Suprapubic skin (tissue), 4 donors: ENCODE results near the gene SKI. TPM values are rescaled to one million over a fixed set of nuclear protein-coding genes. Genes with fewer than 3 reads are reported as not detected.
"Not testable (repeated sequence)": the region's sequence is repeated elsewhere in the genome, so short reads cannot be mapped to it uniquely, and the experiment has no call there.

Experiments
- DNase-seq, 2 donors: peaks; one replicate each; pipeline ENCODE4 v3.0.0-alpha.2; 2019; ENCODE audit warnings: low spot score in 2 of 2
- H3K27ac ChIP-seq: fragments of 200-600 bp; sonication (generic); one replicate; pipeline ENCODE4 v1.5.1; 2019
- H3K27me3 ChIP-seq: fragments of 200-600 bp; sonication (generic); one replicate; pipeline ENCODE4 v1.5.1; 2019
- H3K36me3 ChIP-seq: fragments of 200-600 bp; sonication (generic); one replicate; pipeline ENCODE4 v1.5.1; 2019
- H3K4me1 ChIP-seq: fragments of 200-600 bp; sonication (generic); one replicate; pipeline ENCODE4 v1.5.1; 2019
- H3K4me3 ChIP-seq: fragments of 200-600 bp; sonication (generic); one replicate; pipeline ENCODE4 v1.5.1; 2019; ENCODE audit warnings: mild to moderate bottlenecking
- H3K9me3 ChIP-seq: fragments of 200-600 bp; sonication (generic); one replicate; pipeline ENCODE4 v1.5.1; 2019
- EP300 ChIP-seq: sonication (generic); formaldehyde crosslinking; IDR thresholded peaks from one replicate; pipeline ENCODE4 v1.6.1; 2017; ENCODE audit warnings: antibody characterized with exemption
- POLR2A ChIP-seq, 2 donors: fragments of 450-650 bp; IDR thresholded peaks; one replicate each; pipeline ENCODE4 v1.6.1; 2017; ENCODE audit warnings: antibody characterized with exemption in 2 of 2, mild to moderate bottlenecking in 2 of 2, moderate library complexity in 2 of 2
- POLR2AphosphoS5 ChIP-seq, 3 donors: sonication (generic); formaldehyde crosslinking; IDR thresholded peaks; one replicate each; pipeline ENCODE4 v1.6.1; 2017; ENCODE audit warnings: antibody characterized with exemption in 3 of 3
- WGBS: methylation state at CpG from one replicate; pipeline ENCODE4 v1.1.5; 2018; 5-methylcytosine and 5-hydroxymethylcytosine counted together
- total RNA-seq, 4 donors: library from RNA; depleted of rRNA; stranded (reverse); fragments of >200 nt; gene quantifications; one replicate each; pipeline ENCODE4 v1.1.0, GENCODE V29; 2016
- TF ChIP-seq, protein P1 (sequence below), 2 donors: fragments of 200-600 bp in 1 of 2; fragments of 450-650 bp in 1 of 2; sonication (generic) in 1 of 2; IDR thresholded peaks; one replicate each; pipeline ENCODE4 v1.5.1; 2016 to 2019; ENCODE audit warnings: antibody characterized with exemption in 2 of 2, mild to moderate bottlenecking in 1 of 2, moderate library complexity in 1 of 2

SKI gene
- total RNA-seq, 4 donors from 2014 or later, result 51.8 to 91.2 (median 68.1) TPM

DNA sequence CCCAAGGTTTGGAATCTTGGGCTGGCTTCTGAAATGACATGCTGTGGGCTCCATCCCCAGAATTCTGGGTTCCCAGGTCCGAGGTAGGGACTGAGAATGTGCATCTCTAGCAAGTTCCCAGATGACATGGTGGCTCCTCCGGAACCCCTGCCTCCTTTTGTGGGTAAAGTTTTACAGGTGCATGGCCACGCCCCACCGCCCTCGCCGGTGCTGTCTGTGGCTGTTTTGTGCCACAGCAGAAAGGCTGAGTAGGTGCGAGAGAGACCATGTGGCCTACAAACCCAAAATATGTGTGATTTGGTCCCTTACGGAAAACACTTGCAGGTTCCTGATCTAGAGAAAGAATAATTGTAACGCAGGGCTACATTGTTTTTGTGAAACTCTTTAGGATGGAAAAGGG is 30.9 kb downstream of the SKI start:
- Histone ChIP-seq H3K9me3 (no peaks in the 10 kb centered on the region), H3K27me3 (no peaks in the 10 kb centered on the region), H3K36me3 (no peaks in the 10 kb centered on the region), H3K27ac (peak overlapping the region; percentile 57), H3K4me3 (no peak overlapping the region), H3K4me1 (peaks cover 68% of the 10 kb centered on the region)
- TF ChIP-seq, protein P1, sequence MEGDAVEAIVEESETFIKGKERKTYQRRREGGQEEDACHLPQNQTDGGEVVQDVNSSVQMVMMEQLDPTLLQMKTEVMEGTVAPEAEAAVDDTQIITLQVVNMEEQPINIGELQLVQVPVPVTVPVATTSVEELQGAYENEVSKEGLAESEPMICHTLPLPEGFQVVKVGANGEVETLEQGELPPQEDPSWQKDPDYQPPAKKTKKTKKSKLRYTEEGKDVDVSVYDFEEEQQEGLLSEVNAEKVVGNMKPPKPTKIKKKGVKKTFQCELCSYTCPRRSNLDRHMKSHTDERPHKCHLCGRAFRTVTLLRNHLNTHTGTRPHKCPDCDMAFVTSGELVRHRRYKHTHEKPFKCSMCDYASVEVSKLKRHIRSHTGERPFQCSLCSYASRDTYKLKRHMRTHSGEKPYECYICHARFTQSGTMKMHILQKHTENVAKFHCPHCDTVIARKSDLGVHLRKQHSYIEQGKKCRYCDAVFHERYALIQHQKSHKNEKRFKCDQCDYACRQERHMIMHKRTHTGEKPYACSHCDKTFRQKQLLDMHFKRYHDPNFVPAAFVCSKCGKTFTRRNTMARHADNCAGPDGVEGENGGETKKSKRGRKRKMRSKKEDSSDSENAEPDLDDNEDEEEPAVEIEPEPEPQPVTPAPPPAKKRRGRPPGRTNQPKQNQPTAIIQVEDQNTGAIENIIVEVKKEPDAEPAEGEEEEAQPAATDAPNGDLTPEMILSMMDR (IDR thresholded peaks at IDR 0.05), result no peak
- TF ChIP-seq POLR2A (IDR thresholded peaks at IDR 0.05) (no peak), POLR2AphosphoS5 (IDR thresholded peaks at IDR 0.05) (no peak)
- 80% methylated on average over 9 of the region's 9 CpGs for WGBS
- no peak for DNase-seq

DNA sequence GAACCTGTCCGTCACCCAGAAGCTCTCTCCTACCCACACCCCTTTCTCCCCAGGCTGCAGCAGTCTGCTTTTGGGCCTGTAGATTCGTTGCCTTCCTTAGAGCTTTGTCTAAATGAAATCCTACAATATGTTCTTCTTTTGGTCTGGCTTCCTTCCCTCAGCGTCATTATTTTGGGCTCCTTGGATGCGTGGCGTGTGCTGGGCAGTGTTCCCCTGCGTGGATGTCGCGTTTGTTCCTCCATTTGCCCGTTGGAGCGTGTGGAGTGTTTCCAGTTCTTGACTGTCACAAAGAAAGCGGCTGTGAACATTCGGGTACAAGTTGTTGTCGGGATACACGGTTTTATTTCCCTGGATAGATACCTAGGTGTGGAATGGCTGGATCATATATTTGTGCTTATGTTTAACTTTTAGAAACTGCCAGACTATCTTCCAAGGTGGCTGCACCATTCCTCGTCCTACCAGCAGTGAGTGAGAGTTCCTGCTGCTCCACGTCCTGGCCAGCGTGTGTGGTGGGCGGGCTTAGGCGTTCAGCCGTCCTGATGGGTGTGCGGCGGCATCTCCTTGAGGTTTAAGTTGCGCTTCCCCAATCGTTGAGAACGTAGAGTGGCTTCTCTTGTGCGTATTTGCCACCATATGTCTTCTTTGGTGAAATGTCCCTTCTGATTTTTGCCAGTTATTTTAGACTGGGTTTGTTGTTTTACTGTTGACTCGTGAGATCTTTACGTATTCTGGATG is 31.7 kb downstream of the SKI start:
- 62% methylated on average over 28 of the region's 28 CpGs for WGBS
- H3K4me1 ChIP-seq, result peaks cover 59% of the 10 kb centered on the region
- no peaks in the 10 kb centered on the region for H3K36me3 ChIP-seq
- no peak overlapping the region for H3K27ac ChIP-seq
- DNase-seq, result no peak
- H3K4me3 ChIP-seq, result no peak overlapping the region
- no peaks in the 10 kb centered on the region for H3K27me3 ChIP-seq
- no peaks in the 10 kb centered on the region for H3K9me3 ChIP-seq
- TF ChIP-seq POLR2A (IDR thresholded peaks at IDR 0.05) (no peak), EP300 (no peak), POLR2AphosphoS5 (IDR thresholded peaks at IDR 0.05) (no peak)
- TF ChIP-seq, protein P1 (IDR thresholded peaks at IDR 0.05), result no peak

DNA sequence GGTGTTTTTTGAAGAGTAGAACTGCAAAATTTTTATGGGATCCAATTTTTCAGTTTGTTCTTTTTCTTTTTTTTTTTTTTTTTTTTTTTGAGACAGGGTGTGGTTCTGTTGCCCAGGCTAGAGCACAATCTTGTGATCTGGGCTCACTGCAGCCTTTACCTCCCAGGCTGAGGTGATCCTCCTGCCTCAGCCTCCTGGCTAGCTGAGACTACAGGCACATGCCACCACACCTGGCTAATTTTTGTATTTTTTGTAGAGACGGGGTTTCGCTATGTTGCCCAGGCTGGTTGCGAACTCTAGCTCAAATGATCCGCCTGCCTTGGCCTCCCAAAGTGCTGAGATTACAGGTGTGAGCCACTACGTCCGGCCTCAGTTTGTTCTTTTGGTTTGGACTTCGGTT is 32.4 kb downstream of the SKI start:
- not testable (repeated sequence) for H3K9me3 ChIP-seq, H3K27me3 ChIP-seq, H3K27ac ChIP-seq, H3K4me3 ChIP-seq, DNase-seq, H3K36me3 ChIP-seq
- WGBS, result 95% methylated on average over 7 of the region's 7 CpGs
- H3K4me1 ChIP-seq, result peaks cover 53% of the 10 kb centered on the region

DNA sequence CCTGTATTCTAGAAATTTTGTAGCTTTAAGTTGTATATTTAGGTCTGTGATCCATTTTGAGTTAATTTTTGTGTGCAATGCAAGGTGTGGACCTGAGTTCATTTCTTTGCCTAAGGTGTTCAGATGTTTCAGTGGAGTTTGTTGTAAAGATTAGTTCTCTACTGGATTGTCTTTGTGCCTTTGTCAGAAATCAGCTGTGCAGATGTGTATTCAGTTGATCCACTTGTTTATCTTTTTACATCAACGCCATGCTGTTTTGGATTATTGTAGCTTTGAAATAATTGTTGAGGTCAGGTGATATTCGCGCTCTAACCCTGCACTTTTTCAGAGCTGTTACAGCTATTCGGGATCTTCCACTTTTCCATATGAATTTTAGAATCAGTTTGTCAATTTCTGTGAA is 32.8 kb downstream of the SKI start:
- Histone ChIP-seq H3K4me1 (peaks cover 53% of the 10 kb centered on the region), H3K9me3 (no peaks in the 10 kb centered on the region), H3K4me3 (no peak overlapping the region), H3K27ac (no peak overlapping the region), H3K36me3 (no peaks in the 10 kb centered on the region), H3K27me3 (no peaks in the 10 kb centered on the region)
- no peak for DNase-seq
- 93% methylated on average over 4 of the region's 4 CpGs for WGBS
- TF ChIP-seq EP300, result no peak
- no peak for TF ChIP-seq POLR2A (IDR thresholded peaks at IDR 0.05)
- no peak for TF ChIP-seq POLR2AphosphoS5 (IDR thresholded peaks at IDR 0.05)
- TF ChIP-seq, protein P1 (IDR thresholded peaks at IDR 0.05), result no peak

DNA sequence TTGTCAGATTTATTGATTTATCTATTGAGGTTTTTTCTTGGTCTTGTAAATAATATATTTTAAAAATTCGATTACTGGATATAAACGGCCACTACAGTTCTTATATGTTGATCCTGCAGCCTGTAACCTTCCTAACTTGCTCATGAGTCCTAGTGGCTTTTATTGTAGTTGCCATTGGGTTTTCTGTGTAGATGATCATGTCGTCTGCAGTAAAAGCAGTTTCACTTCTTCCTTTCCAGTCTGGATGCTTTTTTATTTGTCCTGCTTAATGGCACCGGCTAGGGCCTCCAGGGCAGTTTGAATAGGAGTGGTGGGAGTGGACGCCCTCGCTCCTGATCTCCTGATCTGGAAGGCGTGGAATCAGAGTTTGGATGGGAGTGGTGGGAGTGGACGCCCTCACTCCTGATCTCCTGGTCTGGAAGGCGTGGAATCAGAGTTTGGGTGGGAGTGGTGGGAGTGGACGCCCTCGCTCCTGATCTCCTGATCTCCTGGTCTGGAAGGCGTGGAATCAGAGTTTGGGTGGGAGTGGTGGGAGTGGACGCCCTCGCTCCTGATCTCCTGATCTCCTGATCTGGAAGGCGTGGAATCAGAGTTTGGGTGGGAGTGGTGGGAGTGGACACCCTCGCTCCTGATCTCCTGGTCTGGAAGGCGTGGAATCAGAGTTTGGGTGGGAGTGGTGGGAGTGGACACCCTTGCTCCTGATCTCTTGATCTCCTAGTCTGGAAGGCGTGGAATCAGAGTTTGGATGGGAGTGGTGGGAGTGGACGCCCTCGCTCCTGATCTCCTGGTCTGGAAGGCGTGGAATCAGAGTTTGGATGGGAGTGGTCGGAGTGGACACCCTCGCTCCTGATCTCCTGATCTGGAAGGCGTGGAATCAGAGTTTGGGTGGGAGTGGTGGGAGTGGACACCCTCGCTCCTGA is 33.6 kb downstream of the SKI start:
- H3K4me3 ChIP-seq, H3K27ac ChIP-seq, H3K36me3 ChIP-seq, H3K27me3 ChIP-seq, DNase-seq, H3K9me3 ChIP-seq: not testable (repeated sequence)
- WGBS, result 87% methylated on average over 23 of the region's 25 CpGs
- peaks cover 53% of the 10 kb centered on the region for H3K4me1 ChIP-seq

DNA sequence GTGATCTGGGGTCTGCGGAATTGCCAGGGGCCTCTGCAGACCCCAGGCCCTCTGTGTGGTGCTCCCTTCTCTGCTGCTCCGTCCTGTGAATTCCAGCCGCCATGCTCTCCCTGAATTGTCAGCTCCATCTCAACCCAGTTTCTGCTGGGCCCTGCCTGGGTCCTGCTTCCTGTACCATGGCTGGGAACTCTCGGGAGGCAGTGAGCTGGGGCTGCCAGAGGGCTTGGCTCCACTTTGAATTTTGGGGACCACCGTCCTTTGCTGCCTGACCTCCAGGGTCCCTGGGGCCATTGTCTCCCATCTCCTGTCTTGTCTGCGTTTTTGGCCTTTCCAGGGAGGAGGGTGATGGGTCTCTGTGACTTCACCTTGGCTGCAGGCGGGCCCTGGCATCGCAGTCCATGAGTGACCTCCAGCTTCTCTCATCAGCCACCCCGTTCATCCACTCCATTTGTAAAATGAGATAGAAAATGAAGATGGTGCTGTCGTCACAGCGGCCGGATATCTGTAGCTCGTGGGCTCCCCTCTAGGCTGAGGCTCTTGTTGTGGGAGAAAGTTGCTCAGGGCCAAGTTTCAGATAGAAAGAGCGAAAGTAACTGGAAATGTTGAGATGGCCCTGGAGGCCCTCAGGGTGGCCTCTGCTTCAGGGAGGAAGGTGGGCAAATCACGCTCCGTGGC is 38.3 kb downstream of the SKI start:
- Histone ChIP-seq H3K27ac (no peak overlapping the region), H3K36me3 (no peaks in the 10 kb centered on the region), H3K4me3 (no peak overlapping the region), H3K27me3 (no peaks in the 10 kb centered on the region), H3K9me3 (no peaks in the 10 kb centered on the region), H3K4me1 (peaks cover 56% of the 10 kb centered on the region)
- TF ChIP-seq, protein P1 (IDR thresholded peaks at IDR 0.05), result no peak
- no peak for TF ChIP-seq EP300
- no peak for TF ChIP-seq POLR2A (IDR thresholded peaks at IDR 0.05)
- TF ChIP-seq POLR2AphosphoS5 (IDR thresholded peaks at IDR 0.05), result no peak
- no peak for DNase-seq
- 80% methylated on average over 16 of the region's 16 CpGs for WGBS
